Activated CD8-positive, alpha-beta memory T cell treated with anti-CD3 and anti-CD28 coated beads, Interleukin-2, amount 10 ng/mL, durations not matched to agents 7 days and 5 days (primary cell): ENCODE measurements around the gene MAPK7. TPM values are rescaled to one million over a fixed set of nuclear protein-coding genes. Genes with fewer than 3 reads are reported as not detected.

Experiments
- ATAC-seq: fragments of 150-1000 bp; cut with Tn5 transposase; one replicate; pipeline ENCODE4 v1.10.0; 2021; ENCODE audit warnings: moderate library complexity
- CTCF ChIA-PET: fragments of 350-600 bp; sonication (Branson Sonifier 250); formaldehyde crosslinking; loops from one replicate; lab custom pipeline; 2021; ENCODE audit warnings: antibody characterized with exemption; lab: Charles Lee
- DNase-seq: peaks from one replicate; pipeline ENCODE4 v3.0.0-alpha.2; 2020
- H3K27ac Mint-ChIP-seq: one replicate; pipeline ENCODE4 v1.8.0; 2021; ENCODE audit warnings: mild to moderate bottlenecking, mixed read lengths
- H3K27me3 Mint-ChIP-seq: one replicate; pipeline ENCODE4 v1.8.0; 2021; ENCODE audit warnings: mixed read lengths
- H3K36me3 Mint-ChIP-seq: one replicate; pipeline ENCODE4 v1.8.0; 2021; ENCODE audit warnings: mild to moderate bottlenecking, mixed read lengths
- H3K4me1 Mint-ChIP-seq: one replicate; pipeline ENCODE4 v1.8.0; 2021; ENCODE audit warnings: mixed read lengths
- H3K4me3 Mint-ChIP-seq: one replicate; pipeline ENCODE4 v1.8.0; 2021; ENCODE audit warnings: mild to moderate bottlenecking, moderate library complexity, mixed read lengths
- H3K9me3 Mint-ChIP-seq: one replicate; pipeline ENCODE4 v1.8.0; 2022; ENCODE audit warnings: low read depth, mixed read lengths
- total RNA-seq, 2 experiments: library from RNA; stranded (reverse); gene quantifications; one replicate each; pipeline ENCODE4 v1.2.3, GENCODE V29; 2021

The MAPK7 gene
- total RNA-seq, 2 experiments from 2014 or later: 16.9 to 27.8 TPM

DNA sequence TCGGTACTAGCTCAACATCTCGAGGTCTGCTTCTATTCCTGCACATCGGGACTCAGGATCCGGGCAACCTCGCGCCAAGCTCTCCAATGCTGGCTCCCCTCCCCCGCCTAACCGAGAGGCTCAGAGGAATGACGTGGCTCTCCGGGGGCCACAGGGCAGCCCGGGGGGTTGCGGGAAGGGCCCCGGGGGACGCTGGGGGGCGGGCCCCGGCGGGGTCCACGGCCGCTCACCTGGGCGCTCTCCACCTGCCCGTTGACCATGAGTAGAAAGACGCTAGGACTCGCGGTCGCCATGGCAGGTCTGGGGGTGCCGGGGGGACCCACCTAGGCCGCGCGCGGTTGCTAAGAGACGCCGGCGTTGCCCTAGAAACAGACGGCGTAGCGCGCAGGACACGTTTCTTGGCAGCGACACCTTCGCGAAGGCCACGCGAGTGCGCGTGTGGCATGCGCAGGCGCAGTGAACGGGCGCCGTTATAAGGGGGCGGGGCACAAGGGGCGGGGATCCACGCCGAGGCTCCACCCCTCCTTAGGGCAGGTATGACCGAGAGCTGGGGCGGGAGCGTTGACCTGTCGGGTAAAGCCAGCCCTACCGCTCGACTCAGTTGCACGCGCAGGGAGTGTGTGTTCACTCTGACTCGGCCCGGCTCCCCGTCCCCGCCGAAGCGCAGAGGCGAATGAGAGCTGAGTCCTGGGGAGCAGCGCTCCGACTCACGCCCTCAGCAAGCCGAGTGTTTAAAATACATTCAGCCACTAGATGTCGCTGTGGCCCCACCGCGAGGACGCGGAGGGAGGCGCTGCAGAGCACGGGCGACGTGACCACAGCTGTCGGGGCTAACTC lies 15.8 kb upstream of the MAPK7 start, which contains the start of gene B9D1:
B9D1 (minus strand) TSS at position 447 of the 837 bp plus-strand sequence; CDS start at position 293, 154 bp downstream.
- Mint-ChIP-seq H3K4me1 (peaks cover 10% of the 10 kb centered on the region), H3K9me3 (no peaks in the 10 kb centered on the region), H3K27ac (peak within 1 kb of the TSS; percentile 76), H3K4me3 (peak within 1 kb of the TSS; percentile 81), H3K27me3 (peaks cover 16% of the 10 kb centered on the region), H3K36me3 (no peaks in the 10 kb centered on the region)
- peak; percentile 94 for DNase-seq
- ATAC-seq: peak; percentile 93
- CTCF ChIA-PET: interaction anchor here (0.6 to 8.9 kb wide), 48 partner anchors 8 to 648 kb away, joined by 3 to 114 read pairs (median 5); partner anchors contain the start of genes AKAP10, ALDH3A2 and MAPK7

GRCh38 chr17:19363114-19363438 lies 15.2 kb upstream of the MAPK7 start:
- peaks cover 16% of the 10 kb centered on the region for H3K27me3 Mint-ChIP-seq
- peak overlapping the region; percentile 81 for H3K4me3 Mint-ChIP-seq
- CTCF ChIA-PET: interaction anchor here (0.7 to 8.9 kb wide), 43 partner anchors 9 to 647 kb away, joined by 3 to 114 read pairs (median 5); partner anchors contain the start of genes AKAP10, ALDH3A2 and MAPK7
- H3K4me1 Mint-ChIP-seq: peaks cover 10% of the 10 kb centered on the region
- ATAC-seq: no peak
- H3K9me3 Mint-ChIP-seq: no peaks in the 10 kb centered on the region
- DNase-seq: no peak
- H3K27ac Mint-ChIP-seq: no peak overlapping the region
- H3K36me3 Mint-ChIP-seq: no peaks in the 10 kb centered on the region

GRCh38 chr17:19363460-19364035 lies 14.8 kb upstream of the MAPK7 start:
- peaks cover 14% of the 10 kb centered on the region for H3K4me1 Mint-ChIP-seq
- H3K36me3 Mint-ChIP-seq: no peaks in the 10 kb centered on the region
- H3K27ac Mint-ChIP-seq: no peak overlapping the region
- DNase-seq (no peak), ATAC-seq (no peak)
- H3K4me3 Mint-ChIP-seq: no peak overlapping the region
- CTCF ChIA-PET: interaction anchor here (0.9 to 8.9 kb wide), 34 partner anchors 8 to 647 kb away, joined by 3 to 114 read pairs (median 6); partner anchors contain the start of genes AKAP10 and MAPK7
- peaks cover 16% of the 10 kb centered on the region for H3K27me3 Mint-ChIP-seq
- no peaks in the 10 kb centered on the region for H3K9me3 Mint-ChIP-seq

GRCh38 chr17:19364699-19365498 lies 13.4 kb upstream of the MAPK7 start:
- CTCF ChIA-PET: interaction anchor here (0.6 to 8.9 kb wide), 9 partner anchors 10 to 1503 kb away, joined by 3 to 114 read pairs (median 4); partner anchors contain the start of genes ALDH3A2 and MAPK7
- ATAC-seq (no peak), DNase-seq (no peak)
- no peak overlapping the region for H3K27ac Mint-ChIP-seq
- no peaks in the 10 kb centered on the region for H3K36me3 Mint-ChIP-seq
- no peaks in the 10 kb centered on the region for H3K9me3 Mint-ChIP-seq
- H3K4me3 Mint-ChIP-seq: no peak overlapping the region
- peaks cover 25% of the 10 kb centered on the region for H3K4me1 Mint-ChIP-seq
- H3K27me3 Mint-ChIP-seq: peaks cover 16% of the 10 kb centered on the region

DNA sequence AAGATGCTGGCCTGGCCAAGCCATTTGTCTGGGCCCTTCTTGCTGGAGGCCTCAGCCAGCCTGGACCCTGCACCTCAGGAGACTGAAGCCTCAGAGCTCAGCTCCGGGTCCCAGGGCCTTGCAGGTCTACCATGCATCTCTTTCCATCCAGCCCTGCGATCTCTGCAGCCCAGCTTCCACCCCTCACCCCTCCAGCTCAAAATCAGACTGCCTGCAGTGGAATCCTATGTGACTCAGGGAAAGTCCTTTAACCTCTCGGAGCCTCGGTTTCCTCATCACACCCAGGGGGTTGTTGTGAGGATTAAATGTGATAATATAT lies 12.8 kb upstream of the MAPK7 start:
- Mint-ChIP-seq H3K27me3 (peaks cover 16% of the 10 kb centered on the region), H3K27ac (no peak overlapping the region), H3K4me3 (no peak overlapping the region), H3K36me3 (no peaks in the 10 kb centered on the region), H3K4me1 (peaks cover 31% of the 10 kb centered on the region), H3K9me3 (no peaks in the 10 kb centered on the region)
- ATAC-seq (no peak), DNase-seq (no peak)
- CTCF ChIA-PET: interaction anchor here (0.6 to 8.9 kb wide), 12 partner anchors 9 to 1503 kb away, joined by 3 to 114 read pairs (median 4); partner anchors contain the start of genes ALDH3A2 and MAPK7

GRCh38 chr17:19365833-19366636 lies 12.3 kb upstream of the MAPK7 start:
- Mint-ChIP-seq H3K27ac (no peak overlapping the region), H3K9me3 (no peaks in the 10 kb centered on the region), H3K36me3 (no peaks in the 10 kb centered on the region), H3K27me3 (peaks cover 16% of the 10 kb centered on the region), H3K4me3 (no peak overlapping the region), H3K4me1 (peaks cover 37% of the 10 kb centered on the region)
- ATAC-seq: no peak
- CTCF ChIA-PET: interaction anchor here (0.6 to 8.9 kb wide), 11 partner anchors 12 to 418 kb away, joined by 3 to 114 read pairs (median 3); partner anchors contain the start of genes ALDH3A2 and MAPK7
- DNase-seq: no peak

DNA sequence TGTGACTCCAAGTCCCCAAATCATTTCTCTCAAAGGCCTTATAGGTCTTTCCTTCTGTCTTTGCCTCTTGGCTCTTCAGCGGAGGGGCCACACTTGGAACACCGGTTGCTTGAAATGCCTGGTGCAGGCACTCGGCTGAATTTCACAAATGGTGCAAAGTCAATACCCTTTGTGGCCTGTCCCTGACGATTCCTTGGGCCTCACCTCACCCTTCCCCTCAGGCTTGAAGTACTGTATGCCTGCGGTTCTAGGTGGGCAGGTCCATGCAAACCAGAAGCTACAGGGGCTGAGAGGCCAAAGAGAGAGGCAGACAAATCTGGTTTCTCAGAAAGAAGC lies 11.7 kb upstream of the MAPK7 start:
- no peak overlapping the region for H3K27ac Mint-ChIP-seq
- no peaks in the 10 kb centered on the region for H3K36me3 Mint-ChIP-seq
- H3K4me3 Mint-ChIP-seq: no peak overlapping the region
- CTCF ChIA-PET: interaction anchor here (0.8 to 8.9 kb wide), 3 partner anchors 80 to 101 kb away, joined by 3 to 114 read pairs (median 3); no protein-coding TSS in a partner anchor
- peaks cover 16% of the 10 kb centered on the region for H3K27me3 Mint-ChIP-seq
- no peaks in the 10 kb centered on the region for H3K9me3 Mint-ChIP-seq
- peaks cover 42% of the 10 kb centered on the region for H3K4me1 Mint-ChIP-seq
- no peak for DNase-seq
- no peak for ATAC-seq

DNA sequence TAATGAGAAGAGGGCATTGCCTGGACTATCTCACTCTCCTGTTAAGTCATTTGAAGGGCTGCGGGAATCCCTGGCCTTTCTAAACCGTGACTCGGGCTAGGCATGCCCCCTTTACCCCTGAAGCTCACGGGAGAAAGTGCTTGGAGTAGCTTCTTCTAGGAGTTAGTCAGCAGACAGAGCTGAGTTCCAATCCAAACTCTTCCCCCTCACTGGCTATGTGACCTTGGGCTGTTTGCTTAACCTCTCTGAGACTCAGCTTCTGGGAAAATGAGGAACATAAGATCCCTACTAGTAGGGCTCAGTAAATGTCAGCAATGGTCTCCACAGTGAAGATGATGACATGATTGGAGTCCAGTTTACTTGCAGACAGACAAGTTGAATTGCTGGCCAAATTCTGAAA lies 10.1 kb upstream of the MAPK7 start:
- Mint-ChIP-seq H3K36me3 (no peaks in the 10 kb centered on the region), H3K4me3 (no peak overlapping the region), H3K27ac (no peak overlapping the region), H3K4me1 (peaks cover 47% of the 10 kb centered on the region), H3K27me3 (peaks cover 19% of the 10 kb centered on the region), H3K9me3 (no peaks in the 10 kb centered on the region)
- no peak for DNase-seq
- CTCF ChIA-PET: interaction anchor here (1.2 to 2.7 kb wide), 2 partner anchors 10 to 125 kb away, joined by 3 to 18 read pairs; partner anchors contain the start of gene MAPK7
- no peak for ATAC-seq

DNA sequence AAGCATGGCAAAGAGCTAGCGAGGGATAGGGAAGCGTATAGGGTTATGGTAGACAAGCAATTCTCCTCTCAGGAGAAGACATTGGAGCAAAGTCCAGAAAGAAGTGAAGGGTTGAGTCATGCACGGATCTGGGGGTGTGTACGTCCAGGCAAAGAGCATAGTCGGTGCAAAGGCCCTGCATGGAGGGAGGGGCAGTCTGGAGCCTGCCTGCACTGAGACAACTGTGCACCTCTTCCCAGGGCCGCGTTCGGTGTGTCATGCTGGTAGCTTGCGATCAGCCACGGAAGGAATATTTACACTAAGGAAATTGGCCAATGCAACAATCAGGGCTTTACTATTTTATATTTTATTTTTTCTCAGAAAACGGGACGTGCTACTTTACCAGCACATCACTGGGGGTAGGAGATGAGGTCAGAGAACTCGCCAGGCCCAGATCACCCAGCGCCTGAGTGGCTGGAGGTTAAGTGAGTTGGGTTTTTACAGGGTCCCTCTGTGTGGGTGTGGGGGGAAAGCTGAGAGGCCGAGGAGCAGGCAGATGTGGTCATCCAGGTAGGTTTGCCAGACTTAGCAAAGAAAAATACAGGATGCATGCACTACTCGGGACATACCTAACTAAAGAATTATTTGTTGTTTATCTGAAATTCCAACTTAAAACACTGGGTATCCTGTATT lies 9.1 kb upstream of the MAPK7 start:
- DNase-seq: no peak
- Mint-ChIP-seq H3K27ac (peak overlapping the region; percentile 88), H3K4me3 (no peak overlapping the region)

GRCh38 chr17:19369846-19370492 lies 8.3 kb upstream of the MAPK7 start:
- CTCF ChIA-PET: interaction anchor here (1.0 to 2.7 kb wide), 6 partner anchors 8 to 395 kb away, joined by 3 to 18 read pairs (median 3); partner anchors contain the start of gene MAPK7
- peaks cover 17% of the 10 kb centered on the region for H3K27me3 Mint-ChIP-seq
- ATAC-seq (peak; percentile 78), DNase-seq (peak; percentile 76)
- no peaks in the 10 kb centered on the region for H3K36me3 Mint-ChIP-seq
- peaks cover 51% of the 10 kb centered on the region for H3K4me1 Mint-ChIP-seq
- no peaks in the 10 kb centered on the region for H3K9me3 Mint-ChIP-seq
- H3K27ac Mint-ChIP-seq: peak overlapping the region; percentile 88
- H3K4me3 Mint-ChIP-seq: peak overlapping the region; percentile 45

More for the DNA sequence above, 9.1 kb upstream of the MAPK7 start:
- no peak for ATAC-seq
- CTCF ChIA-PET: interaction anchor here (1.0 to 2.7 kb wide), 6 partner anchors 9 to 124 kb away, joined by 3 to 18 read pairs (median 3); partner anchors contain the start of gene MAPK7
- H3K27me3 Mint-ChIP-seq: peaks cover 18% of the 10 kb centered on the region
- no peaks in the 10 kb centered on the region for H3K9me3 Mint-ChIP-seq
- peaks cover 48% of the 10 kb centered on the region for H3K4me1 Mint-ChIP-seq
- no peaks in the 10 kb centered on the region for H3K36me3 Mint-ChIP-seq

GRCh38 chr17:19370493-19370960 lies 7.8 kb upstream of the MAPK7 start:
- Mint-ChIP-seq H3K36me3 (no peaks in the 10 kb centered on the region), H3K27ac (peak overlapping the region; percentile 88), H3K9me3 (no peaks in the 10 kb centered on the region), H3K4me3 (peak overlapping the region; percentile 45), H3K4me1 (peaks cover 51% of the 10 kb centered on the region), H3K27me3 (peaks cover 15% of the 10 kb centered on the region)
- peak; percentile 59 for ATAC-seq
- CTCF ChIA-PET: interaction anchor here (1.0 to 2.7 kb wide), 7 partner anchors 8 to 394 kb away, joined by 3 to 18 read pairs (median 3); partner anchors contain the start of genes B9D1 and MAPK7
- peak; percentile 77 for DNase-seq
